Fibroblast of skin of right quadriceps (primary cell): Measurements from ENCODE around the gene HTR3E.
"Not testable (repeated sequence)": the region's sequence is repeated elsewhere in the genome, so short reads cannot be mapped to it uniquely, and the experiment has no call there.

ENCODE experiments used
- DNase-seq: peaks from one replicate; pipeline ENCODE4 v3.0.0-alpha.2; 2013

The HTR3E gene

DNA sequence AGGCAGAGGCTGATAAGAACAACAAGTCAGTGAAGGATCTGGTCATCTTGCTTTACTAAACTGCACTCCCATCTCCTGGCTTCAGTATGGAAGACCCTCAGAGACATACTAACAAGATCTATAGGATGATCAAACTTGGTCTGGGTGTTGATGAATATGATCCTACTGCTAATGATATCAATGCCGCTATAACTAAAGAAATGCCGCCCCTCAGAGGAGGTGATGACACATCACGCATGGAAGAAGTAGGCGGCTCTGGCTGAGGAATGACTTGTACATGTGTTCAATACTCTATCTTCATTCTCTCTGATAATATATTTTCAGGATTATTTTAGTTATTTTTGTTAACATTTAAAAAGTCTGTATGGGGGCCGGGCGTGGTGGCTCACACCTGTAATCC, 20.8 kb downstream of the HTR3E start:
- DNase-seq, result no peak

GRCh38 chr3:184121031-184121430, 24.2 kb downstream of the HTR3E start:
- DNase-seq, result not testable (repeated sequence)

- no peak for DNase-seq
These were observed 29.1 kb downstream of the HTR3E start for GRCh38 chr3:184126006-184126405.

- peak; percentile 34 for DNase-seq
These were observed 32.1 kb downstream of the HTR3E start for GRCh38 chr3:184129012-184129411.

GRCh38 chr3:184132945-184133344, 36.1 kb downstream of the HTR3E start:
- no peak for DNase-seq

DNA sequence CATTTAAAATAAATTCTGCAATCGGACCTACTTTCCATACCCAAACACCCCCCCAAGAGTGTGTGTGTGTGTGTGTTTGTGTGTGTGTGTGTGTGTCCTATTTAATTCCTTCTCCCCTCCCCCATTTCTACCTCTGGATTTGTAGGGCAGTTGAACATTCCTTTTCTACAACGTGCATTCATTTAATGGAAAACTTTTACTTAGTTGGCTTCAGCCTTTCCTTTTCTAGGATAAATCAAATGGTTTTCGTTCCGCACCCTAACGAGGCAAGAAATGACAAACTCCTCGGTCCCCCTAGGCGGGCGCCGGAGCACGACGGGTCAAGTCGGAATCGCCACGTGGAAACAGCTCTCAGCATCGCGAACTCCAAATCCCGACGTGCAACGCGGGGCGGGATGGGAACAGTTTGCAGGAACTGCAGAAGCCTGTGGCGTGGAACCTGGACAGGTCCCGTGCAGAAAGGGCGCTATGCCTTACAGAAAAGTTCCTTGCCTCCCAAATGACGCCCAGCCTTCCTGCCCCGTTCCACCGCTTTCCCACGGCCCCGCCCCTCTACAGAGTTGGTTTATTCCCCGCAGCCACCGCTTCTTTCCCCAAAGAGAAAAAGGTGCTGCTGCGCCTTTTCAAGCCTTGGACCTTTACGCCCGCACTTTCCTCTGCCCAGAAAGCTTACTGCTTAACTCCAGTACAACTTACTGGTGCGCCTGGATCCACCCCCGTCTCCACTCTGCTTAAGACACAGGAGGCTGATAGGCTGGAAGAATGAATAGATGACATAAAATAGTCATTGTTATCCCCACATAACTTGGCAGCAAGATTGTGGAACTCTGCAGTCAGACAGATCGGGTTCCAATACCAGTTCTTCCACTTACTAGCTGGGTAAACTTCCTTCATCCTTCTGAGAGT, 37.2 kb downstream of the HTR3E start:
- DNase-seq, result peak; percentile 84

DNA sequence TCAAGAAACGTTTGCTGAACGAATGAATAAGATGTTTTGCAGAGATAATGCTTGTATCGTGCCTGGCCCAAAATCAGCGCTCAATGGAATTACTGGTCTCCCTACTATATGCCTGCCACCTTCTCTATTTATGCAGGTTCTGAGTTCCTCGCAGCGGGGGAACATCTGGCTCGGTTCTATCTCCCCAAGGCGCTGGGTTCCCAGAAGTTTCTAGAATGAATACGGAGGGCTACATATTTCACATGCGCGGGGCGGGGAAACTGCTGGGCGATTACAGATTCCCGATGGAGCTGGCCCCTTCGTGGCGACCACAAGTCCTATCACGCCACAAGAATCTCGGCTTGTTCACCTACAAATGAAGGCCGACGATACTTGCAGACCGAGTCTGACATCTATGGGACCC, 37.9 kb downstream of the HTR3E start:
- DNase-seq, result no peak

DNA sequence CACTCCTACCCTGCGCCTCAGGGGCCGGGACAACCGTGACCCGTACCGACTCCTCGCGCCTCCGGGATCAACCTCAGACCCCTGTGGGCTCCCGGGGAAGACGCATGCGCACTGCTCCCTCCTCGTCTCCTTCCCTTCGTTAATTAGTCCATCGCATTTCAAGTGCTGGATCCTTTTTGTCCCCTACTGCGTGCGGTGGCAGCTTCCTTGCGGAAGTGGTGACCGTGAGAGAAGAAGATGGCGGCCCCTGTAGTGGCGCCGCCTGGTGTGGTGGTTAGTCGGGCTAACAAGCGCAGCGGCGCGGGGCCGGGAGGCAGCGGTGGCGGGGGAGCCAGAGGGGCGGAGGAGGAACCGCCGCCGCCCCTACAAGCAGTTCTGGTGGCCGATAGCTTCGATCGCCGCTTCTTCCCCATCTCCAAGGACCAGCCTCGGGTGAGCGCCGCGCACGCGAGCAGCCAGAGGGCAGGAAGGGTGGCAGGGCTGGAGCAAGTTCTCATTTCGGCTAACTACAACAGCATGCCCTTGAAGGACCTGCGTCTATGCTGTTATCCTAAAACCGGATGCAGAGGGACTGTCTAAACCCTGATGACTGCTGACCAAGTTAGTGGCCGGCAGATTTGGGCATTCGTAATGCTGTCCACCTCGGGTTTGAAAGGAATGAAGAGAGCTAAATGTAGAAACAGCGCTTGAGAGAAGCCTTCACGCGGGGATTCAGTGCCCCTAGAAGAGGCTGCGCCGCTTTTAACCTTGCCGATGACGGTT, 38.5 kb downstream of the HTR3E start, which contains the start of gene EIF2B5:
EIF2B5 (plus strand) TSS at position 210 of the 762 bp plus-strand sequence; CDS start at position 238, 28 bp downstream.
- peak; percentile 95 for DNase-seq

DNA sequence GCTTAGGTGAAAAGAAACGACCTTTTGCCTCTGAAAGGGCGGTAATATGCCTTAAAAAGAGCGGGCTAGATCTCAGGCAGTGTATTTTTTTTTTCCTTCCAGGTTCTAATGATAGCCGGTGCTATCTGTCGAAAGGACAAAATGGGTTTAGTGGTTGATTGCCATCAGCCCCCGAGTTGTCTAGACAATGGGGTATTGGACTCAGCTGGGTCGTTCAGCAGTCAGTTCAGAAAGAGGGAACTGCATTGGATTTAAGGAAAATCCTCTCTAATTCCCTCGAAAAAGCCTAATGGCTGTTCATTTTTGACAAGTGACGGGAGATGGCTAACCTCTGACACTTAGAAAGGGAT, 39.0 kb downstream of the HTR3E start:
- no peak for DNase-seq

- no peak for DNase-seq
These were observed 43.6 kb downstream of the HTR3E start for GRCh38 chr3:184140436-184140835.

DNA sequence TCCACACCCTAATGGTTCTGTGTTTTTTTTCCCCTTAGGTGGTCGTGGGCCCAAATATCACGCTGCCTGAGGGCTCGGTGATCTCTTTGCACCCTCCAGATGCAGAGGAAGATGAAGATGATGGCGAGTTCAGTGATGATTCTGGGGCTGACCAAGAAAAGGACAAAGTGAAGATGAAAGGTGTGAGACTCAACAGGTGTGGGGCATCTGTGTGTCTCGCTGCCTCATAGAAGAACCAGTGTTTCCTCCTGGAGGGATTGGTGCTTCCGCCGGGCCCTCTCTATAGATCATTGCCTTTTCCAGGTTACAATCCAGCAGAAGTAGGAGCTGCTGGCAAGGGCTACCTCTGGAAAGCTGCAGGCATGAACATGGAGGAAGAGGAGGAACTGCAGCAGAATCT, 45.3 kb downstream of the HTR3E start:
- no peak for DNase-seq

DNA sequence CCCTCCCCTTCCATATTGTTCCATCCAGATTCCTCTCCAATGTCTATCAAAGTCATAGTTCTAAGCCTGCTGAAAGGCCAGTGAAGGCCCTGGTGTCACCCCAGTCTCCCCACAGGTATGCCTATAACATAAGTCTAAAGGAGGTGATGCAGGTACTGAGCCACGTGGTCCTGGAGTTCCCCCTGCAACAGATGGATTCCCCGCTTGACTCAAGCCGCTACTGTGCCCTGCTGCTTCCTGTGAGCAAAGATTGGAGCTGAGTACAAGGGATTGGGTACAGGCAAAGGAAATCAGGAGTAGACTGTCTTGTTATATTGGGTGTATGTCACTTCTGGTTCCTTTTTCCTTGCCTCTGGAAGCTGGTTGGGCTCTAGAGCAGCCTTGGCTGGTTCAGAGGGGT, 46.5 kb downstream of the HTR3E start:
- no peak for DNase-seq

DNA sequence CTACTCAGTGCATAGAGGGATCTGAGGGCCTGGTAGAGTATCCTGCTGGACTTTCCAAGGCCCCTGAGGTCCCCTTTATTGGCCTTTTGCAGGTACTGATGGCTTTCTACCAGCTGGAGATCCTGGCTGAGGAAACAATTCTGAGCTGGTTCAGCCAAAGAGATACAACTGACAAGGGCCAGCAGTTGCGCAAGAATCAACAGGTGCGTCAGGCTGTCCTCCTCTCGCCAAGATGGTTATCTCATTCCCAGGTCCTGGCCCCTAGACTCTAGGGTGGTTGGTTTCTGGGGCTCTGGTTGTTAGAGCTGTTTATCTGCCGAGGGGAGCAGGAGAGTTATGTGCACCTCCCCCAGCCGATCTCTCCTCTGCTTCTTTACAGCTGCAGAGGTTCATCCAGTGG, 47.6 kb downstream of the HTR3E start:
- DNase-seq, result no peak

GRCh38 chr3:184145111-184145524, 48.3 kb downstream of the HTR3E start:
- peak; percentile 41 for DNase-seq

DNA sequence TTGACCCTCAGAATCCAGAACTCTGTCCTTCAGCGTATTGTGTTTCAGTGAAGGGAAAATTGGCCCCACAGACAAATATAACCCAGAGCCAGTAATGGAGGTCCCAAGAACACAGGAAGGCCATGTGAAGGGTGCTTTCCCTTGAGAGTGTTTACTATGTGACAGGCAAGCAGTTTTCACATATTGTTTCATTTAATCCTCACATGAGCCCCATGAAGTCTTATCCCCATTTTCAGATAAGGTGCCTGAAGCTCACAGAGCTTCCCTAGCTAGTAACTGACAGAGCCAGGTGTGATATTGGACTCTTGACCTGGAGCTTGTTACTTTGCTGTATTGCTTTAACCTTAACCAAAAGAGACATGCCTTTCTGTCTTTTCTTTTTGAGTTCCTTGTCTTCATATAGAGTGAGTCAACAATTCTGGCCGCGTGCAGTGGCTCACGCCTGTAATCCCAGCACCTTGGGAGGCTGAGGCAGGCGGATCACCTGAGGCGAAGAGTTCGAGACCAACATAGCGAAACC, 48.9 kb downstream of the HTR3E start:
- DNase-seq, result no peak

DNA sequence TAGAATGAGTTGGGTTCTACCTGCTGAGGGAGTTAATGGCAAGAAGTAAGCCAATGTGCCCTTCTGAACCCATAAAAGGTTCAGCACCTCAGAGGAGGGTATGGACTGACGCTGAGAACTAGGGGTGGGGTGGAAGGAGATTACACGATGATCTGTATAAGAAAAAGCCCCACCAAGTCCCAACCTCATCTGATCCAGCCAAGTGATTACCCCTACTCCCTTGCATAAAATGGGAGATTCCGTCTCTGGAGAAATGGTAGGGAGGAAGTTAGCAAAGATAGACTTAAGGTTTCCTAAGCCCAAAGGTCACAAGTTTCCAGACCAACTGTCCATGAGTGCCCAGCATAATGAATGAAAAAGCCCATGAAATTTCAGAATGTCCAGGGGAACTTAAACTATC, 51.2 kb downstream of the HTR3E start:
- no peak for DNase-seq

DNA sequence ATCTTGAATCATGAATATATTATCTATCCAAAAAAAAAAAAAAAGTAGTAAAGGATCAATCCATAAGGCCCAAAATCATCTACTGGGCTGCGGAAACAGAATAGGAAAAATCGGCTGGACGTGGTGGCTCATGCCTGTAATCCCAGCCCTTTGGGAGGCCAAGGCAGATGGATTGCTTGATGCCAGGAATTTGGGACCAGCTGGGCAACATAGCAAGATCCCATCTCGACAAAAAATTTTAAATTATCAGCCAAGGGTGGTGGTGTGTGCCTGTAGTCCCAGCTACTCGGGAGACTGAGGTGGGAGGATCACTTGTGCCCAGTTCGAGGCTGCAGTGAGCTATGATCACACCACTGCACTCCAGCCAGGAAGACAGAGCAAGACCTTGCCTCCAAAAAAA, 52.3 kb downstream of the HTR3E start:
- no peak for DNase-seq

DNA sequence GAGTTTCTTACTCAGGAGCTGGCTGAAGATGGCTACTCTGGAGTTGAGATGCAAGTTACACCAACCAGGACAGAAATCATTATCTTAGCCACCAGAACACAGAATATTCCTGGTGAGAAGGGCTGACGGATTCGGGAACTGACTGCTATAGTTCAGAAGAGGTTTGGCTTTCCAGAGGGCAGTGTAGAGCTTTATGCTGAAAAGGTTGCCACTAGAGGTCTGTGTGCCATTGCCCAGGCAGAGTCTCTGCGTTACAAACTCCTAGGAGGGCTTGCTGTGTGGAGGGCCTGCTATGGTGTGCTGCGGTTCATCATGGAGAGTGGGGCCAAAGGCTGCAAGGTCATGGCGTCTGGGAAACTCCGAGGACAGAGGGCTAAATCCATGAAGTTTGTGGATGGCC, 52.9 kb downstream of the HTR3E start:
- DNase-seq, result peak; percentile 18

DNA sequence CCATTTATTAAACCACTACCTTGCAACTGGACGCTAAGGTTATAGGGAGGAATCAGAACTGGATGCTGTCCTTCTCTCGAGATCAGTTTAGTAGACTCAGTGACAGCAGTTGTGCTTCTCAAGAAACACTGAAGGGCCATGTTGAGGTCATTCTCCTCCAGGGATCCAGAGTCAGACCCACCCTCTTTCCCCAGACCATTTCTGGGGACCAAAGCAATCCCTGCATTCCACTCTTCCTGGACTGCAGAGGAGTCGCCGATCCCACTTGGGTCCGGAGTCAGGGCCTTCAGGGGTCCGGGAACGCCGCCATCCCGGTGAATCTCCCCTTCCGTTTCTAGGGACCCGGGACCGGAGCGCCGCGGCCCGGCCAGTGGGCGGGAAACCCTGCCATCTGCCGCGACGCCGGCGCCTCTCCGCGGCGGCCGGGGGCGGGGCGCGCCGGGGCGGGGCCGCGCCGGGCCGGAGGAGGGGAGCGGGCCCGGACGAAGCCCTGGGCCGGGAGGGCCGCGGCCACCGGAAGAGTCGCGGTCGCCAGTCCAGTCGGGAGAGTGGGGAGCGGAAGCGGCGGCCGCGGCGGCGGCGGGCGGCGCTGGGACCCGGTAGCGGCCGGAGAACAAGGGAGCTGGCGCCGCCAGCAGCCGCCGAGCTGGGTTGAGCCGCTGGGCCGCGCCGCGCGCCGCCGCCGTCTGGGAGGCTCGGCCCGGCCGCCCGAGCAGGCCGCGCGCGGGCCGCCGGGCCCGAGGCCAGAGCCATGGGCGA, 58.2 kb downstream of the HTR3E start, which contains the start of gene DVL3:
DVL3 (plus strand) TSS at position 493 of the 759 bp plus-strand sequence; CDS start at position 752, 259 bp downstream.
- peak; percentile 49 for DNase-seq

DNA sequence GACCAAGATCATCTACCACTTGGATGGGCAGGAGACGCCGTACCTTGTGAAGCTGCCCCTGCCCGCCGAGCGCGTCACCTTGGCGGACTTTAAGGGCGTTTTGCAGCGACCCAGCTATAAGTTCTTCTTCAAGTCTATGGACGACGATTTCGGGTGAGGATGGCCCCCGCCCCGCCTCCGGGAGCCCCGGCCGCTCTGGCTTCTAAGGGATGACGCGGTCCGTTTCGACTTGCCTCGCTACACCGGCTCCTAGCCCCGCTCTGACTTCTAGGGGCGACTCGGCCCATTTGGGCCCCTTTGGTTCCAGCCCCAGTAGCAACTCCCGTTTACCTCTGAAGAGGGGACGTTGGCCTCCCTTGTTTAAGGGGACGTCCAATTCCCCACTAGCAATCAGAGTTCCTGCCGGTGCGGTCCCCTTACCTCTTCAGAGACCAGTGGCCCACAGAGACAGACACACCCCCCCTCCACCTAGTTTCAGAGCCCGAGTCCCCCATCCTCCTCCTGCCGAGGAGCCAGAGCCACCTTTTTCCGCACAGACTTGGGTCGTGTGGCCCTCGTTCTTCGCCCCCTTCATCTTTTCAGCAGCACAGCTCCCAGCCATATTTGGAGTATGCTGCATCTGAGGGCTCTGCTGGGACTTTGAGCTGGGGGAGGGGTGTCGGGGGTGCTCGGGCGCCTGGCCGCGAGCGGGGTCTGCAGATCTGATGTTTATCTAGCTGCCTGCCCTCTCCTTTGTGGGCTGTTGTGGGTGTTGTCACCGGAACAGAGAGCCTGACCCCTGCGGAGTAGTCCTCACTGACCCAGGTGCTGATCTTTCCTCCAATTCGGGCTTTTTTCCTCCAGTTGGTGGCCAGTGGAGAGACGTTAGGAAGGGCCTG, 59.0 kb downstream of the HTR3E start:
- DNase-seq, result no peak

DNA sequence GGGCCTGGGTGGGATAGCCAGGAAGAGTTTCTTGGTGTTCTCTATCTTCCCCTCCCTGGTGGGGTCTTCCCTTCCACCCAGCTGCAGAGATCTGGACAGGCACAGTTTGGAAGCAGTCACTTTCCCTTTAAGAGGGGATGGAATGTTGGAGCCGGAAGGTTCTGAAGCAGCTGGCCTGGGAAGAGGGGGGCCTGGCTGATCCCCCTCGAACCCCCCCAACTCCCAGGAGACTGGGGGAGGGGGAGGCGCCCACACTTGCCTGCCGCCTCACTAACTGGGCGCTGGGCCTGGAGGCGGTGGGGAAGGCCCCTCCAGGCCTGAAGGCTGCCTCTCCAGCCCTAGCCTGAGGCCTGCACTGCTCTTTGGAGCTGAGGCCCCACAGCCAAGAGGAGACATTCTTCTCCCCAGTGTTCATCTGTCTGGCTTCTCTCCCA, 59.7 kb downstream of the HTR3E start:
- DNase-seq, result peak; percentile 71
